Stimulated activated CD4-positive, alpha-beta T cell treated with anti-CD3 and anti-CD28 coated beads, Interleukin-15, amount 100 ng/mL, for 1 hour (primary cell): ENCODE results near the gene YIPF1.
"Not testable (repeated sequence)": the region's sequence is repeated elsewhere in the genome, so short reads cannot be mapped to it uniquely, and the experiment has no call there.

ENCODE experiments used
- DNase-seq, 2 donors: peaks; one replicate each; pipeline ENCODE4 v3.0.0-alpha.2; 2020; ENCODE audit warnings: low read depth in 1 of 2, low spot score in 1 of 2

YIPF1 gene

GRCh38 chr1:53842347-53842746 lies 47.2 kb downstream of the YIPF1 start:
- DNase-seq, result no peak

- DNase-seq, result no peak
These were observed 51.0 kb downstream of the YIPF1 start for GRCh38 chr1:53838654-53838974.

- DNase-seq, result peak; percentile 73 to 78
These were observed 51.5 kb downstream of the YIPF1 start, which contains the start of gene NDC1 for GRCh38 chr1:53837924-53838653. Gene NDC1 (minus strand): TSS chr1:53838296. CDS start chr1:53838261, 35 bp downstream.

- no peak for DNase-seq
These were observed 52.0 kb downstream of the YIPF1 start for GRCh38 chr1:53837646-53837923.

- DNase-seq, result no peak
These were observed 54.1 kb downstream of the YIPF1 start for GRCh38 chr1:53835491-53835890.

GRCh38 chr1:53834776-53835175 lies 54.8 kb downstream of the YIPF1 start:
- DNase-seq, result no peak

GRCh38 chr1:53833393-53833792 lies 56.2 kb downstream of the YIPF1 start:
- DNase-seq, result no peak

- DNase-seq, result no peak
These were observed 63.2 kb downstream of the YIPF1 start for GRCh38 chr1:53826367-53826766.

GRCh38 chr1:53825306-53825705 lies 64.3 kb downstream of the YIPF1 start:
- no peak for DNase-seq

- DNase-seq, result no peak
These were observed 66.7 kb downstream of the YIPF1 start for GRCh38 chr1:53822931-53823330.

- DNase-seq, result no peak
These were observed 68.2 kb downstream of the YIPF1 start for GRCh38 chr1:53821380-53821779.

GRCh38 chr1:53819387-53819786 lies 70.2 kb downstream of the YIPF1 start:
- DNase-seq, result no peak

GRCh38 chr1:53816584-53816983 lies 73.0 kb downstream of the YIPF1 start:
- not testable (repeated sequence) for DNase-seq

GRCh38 chr1:53815484-53815883 lies 74.1 kb downstream of the YIPF1 start:
- DNase-seq, result not testable (repeated sequence)

GRCh38 chr1:53811414-53811851 lies 78.2 kb downstream of the YIPF1 start:
- no peak for DNase-seq

GRCh38 chr1:53810497-53810896 lies 79.1 kb downstream of the YIPF1 start:
- no peak for DNase-seq

GRCh38 chr1:53810007-53810406 lies 79.6 kb downstream of the YIPF1 start:
- no peak for DNase-seq

GRCh38 chr1:53807916-53808315 lies 81.7 kb downstream of the YIPF1 start:
- DNase-seq, result no peak

- no peak for DNase-seq
These were observed 84.6 kb downstream of the YIPF1 start for GRCh38 chr1:53804791-53805505.

- no peak for DNase-seq
These were observed 85.4 kb downstream of the YIPF1 start for GRCh38 chr1:53804181-53804580.
